ENCODE data around the gene MYBBP1A. TPM values are rescaled to one million over a fixed set of nuclear protein-coding genes. Genes with fewer than 3 reads are reported as not detected.

Gene MYBBP1A
- total RNA-seq, 1 experiment from 2014 or later: 163 TPM

DNA sequence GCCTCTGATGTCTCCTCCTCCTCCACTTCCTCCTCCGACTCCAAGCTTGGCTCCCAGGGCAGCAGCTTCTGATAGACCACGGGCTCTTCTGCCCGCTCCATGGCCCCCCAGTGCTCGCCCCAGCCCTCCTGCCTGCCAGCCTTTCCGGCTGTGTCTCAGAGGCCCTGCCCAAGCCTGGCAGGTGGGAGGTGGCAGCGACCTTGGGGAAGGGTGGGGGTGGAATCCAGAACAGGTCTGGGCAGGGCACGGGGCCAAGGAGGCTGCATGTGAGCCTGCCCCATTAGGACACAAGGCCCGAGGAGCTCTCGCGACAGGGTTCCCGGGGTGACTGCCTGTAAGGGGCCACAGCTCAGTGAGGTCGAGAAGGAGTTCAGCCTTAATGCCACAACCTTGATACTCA, 5.2 kb upstream of the MYBBP1A start, which contains the start of gene GGT6:
GGT6 (minus strand) TSS at position 157 of the 400 bp plus-strand sequence; CDS start at position 101, 56 bp downstream.
- CTCF ChIA-PET: interaction anchor here (0.5 to 2.1 kb wide), 6 partner anchors 9 to 361 kb away, joined by 3 to 5 read pairs (median 3); partner anchors contain the start of gene SMTNL2
- Mint-ChIP-seq H3K9me3 (no peaks in the 10 kb centered on the region), H3K27me3 (ENCODE audit: low read depth) (peaks cover 2% of the 10 kb centered on the region), H3K36me3 (no peaks in the 10 kb centered on the region), H3K27ac (no peak within 1 kb of the TSS; the same call in 1 of the 2 replicates), H3K4me1 (peaks cover 20% of the 10 kb centered on the region), H3K4me3 (no peak within 1 kb of the TSS)
- TF ChIP-seq ZNF281 (CRISPR knock-in tag; IDR thresholded peaks at IDR 0.05) (no peak), NR3C1 (CRISPR knock-in tag; conservative IDR thresholded peaks at IDR 0.05; ENCODE audit: low read depth) (no peak), ZNF416 (CRISPR knock-in tag; IDR thresholded peaks at IDR 0.05) (no peak), SMAD3 (CRISPR knock-in tag; IDR thresholded peaks at IDR 0.05; ENCODE audit: borderline replicate concordance) (no peak), CREM (CRISPR knock-in tag; IDR thresholded peaks at IDR 0.05) (no peak), ZNF138 (CRISPR knock-in tag; conservative IDR thresholded peaks at IDR 0.05) (no peak), GTF2I (CRISPR knock-in tag; conservative IDR thresholded peaks at IDR 0.05) (no peak), ZNF219 (CRISPR knock-in tag; IDR thresholded peaks at IDR 0.05; ENCODE audit: borderline replicate concordance) (no peak), E2F4 (CRISPR knock-in tag; IDR thresholded peaks at IDR 0.05; ENCODE audit: borderline replicate concordance, low read depth) (no peak), ZBTB21 (CRISPR knock-in tag; IDR thresholded peaks at IDR 0.05; ENCODE audit: borderline replicate concordance) (no peak), NFATC4 (CRISPR knock-in tag; IDR thresholded peaks at IDR 0.05) (no peak), NFYB (CRISPR knock-in tag; conservative IDR thresholded peaks at IDR 0.05; ENCODE audit: low read depth) (no peak)
- TF ChIP-seq, protein P1, sequence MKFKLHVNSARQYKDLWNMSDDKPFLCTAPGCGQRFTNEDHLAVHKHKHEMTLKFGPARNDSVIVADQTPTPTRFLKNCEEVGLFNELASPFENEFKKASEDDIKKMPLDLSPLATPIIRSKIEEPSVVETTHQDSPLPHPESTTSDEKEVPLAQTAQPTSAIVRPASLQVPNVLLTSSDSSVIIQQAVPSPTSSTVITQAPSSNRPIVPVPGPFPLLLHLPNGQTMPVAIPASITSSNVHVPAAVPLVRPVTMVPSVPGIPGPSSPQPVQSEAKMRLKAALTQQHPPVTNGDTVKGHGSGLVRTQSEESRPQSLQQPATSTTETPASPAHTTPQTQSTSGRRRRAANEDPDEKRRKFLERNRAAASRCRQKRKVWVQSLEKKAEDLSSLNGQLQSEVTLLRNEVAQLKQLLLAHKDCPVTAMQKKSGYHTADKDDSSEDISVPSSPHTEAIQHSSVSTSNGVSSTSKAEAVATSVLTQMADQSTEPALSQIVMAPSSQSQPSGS (CRISPR knock-in tag; IDR thresholded peaks at IDR 0.05; ENCODE audit: borderline replicate concordance, low read depth): no peak
- TF ChIP-seq, protein P2, sequence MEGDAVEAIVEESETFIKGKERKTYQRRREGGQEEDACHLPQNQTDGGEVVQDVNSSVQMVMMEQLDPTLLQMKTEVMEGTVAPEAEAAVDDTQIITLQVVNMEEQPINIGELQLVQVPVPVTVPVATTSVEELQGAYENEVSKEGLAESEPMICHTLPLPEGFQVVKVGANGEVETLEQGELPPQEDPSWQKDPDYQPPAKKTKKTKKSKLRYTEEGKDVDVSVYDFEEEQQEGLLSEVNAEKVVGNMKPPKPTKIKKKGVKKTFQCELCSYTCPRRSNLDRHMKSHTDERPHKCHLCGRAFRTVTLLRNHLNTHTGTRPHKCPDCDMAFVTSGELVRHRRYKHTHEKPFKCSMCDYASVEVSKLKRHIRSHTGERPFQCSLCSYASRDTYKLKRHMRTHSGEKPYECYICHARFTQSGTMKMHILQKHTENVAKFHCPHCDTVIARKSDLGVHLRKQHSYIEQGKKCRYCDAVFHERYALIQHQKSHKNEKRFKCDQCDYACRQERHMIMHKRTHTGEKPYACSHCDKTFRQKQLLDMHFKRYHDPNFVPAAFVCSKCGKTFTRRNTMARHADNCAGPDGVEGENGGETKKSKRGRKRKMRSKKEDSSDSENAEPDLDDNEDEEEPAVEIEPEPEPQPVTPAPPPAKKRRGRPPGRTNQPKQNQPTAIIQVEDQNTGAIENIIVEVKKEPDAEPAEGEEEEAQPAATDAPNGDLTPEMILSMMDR (IDR thresholded peaks at IDR 0.05): no peak
- ATAC-seq: no peak
- POLR2A ChIA-PET: no interaction called here
- no peak for DNase-seq (ENCODE audit: low spot score)

GRCh38 chr17:4559966-4560365, 4.8 kb upstream of the MYBBP1A start:
- ATAC-seq (no peak), DNase-seq (ENCODE audit: low spot score) (no peak)
- Mint-ChIP-seq H3K4me1 (peaks cover 21% of the 10 kb centered on the region), H3K27ac (no peak overlapping the region), H3K36me3 (no peaks in the 10 kb centered on the region), H3K27me3 (ENCODE audit: low read depth) (peaks cover 2% of the 10 kb centered on the region), H3K9me3 (no peaks in the 10 kb centered on the region), H3K4me3 (no peak overlapping the region)
- CTCF ChIA-PET: interaction anchor here (1.0 to 2.1 kb wide), 4 partner anchors 24 to 330 kb away, joined by 3 to 5 read pairs (median 3); partner anchors contain the start of gene SMTNL2
- POLR2A ChIA-PET: no interaction called here
- TF ChIP-seq MYBL2 (CRISPR knock-in tag; IDR thresholded peaks at IDR 0.05) (no peak), ZBTB43 (CRISPR knock-in tag; IDR thresholded peaks at IDR 0.05) (no peak), ZSCAN18 (CRISPR knock-in tag; IDR thresholded peaks at IDR 0.05) (no peak), SP1 (CRISPR knock-in tag; conservative IDR thresholded peaks at IDR 0.05) (no peak)
- TF ChIP-seq, protein P3, sequence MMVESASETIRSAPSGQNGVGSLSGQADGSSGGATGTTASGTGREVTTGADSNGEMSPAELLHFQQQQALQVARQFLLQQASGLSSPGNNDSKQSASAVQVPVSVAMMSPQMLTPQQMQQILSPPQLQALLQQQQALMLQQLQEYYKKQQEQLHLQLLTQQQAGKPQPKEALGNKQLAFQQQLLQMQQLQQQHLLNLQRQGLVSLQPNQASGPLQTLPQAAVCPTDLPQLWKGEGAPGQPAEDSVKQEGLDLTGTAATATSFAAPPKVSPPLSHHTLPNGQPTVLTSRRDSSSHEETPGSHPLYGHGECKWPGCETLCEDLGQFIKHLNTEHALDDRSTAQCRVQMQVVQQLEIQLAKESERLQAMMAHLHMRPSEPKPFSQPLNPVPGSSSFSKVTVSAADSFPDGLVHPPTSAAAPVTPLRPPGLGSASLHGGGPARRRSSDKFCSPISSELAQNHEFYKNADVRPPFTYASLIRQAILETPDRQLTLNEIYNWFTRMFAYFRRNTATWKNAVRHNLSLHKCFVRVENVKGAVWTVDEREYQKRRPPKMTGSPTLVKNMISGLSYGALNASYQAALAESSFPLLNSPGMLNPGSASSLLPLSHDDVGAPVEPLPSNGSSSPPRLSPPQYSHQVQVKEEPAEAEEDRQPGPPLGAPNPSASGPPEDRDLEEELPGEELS (CRISPR knock-in tag; IDR thresholded peaks at IDR 0.05): no peak
